NCI-H1092 treated with DMSO at 0.1 percent for 48 hours (cell line): ENCODE results near the gene SOHLH2.

Source experiments
- DNase-seq: peaks from one replicate; lab custom pipeline; 2025; lab: John Stamatoyannopoulos, UW

The SOHLH2 gene

GRCh38 chr13:36188441-36188840 lies 25.9 kb downstream of the SOHLH2 start:
- DNase-seq, result no peak

GRCh38 chr13:36183901-36184300 lies 30.5 kb downstream of the SOHLH2 start:
- no peak for DNase-seq

GRCh38 chr13:36175621-36176020 lies 38.7 kb downstream of the SOHLH2 start:
- no peak for DNase-seq

- no peak for DNase-seq
Measured at GRCh38 chr13:36174923-36175322, 39.4 kb downstream of the SOHLH2 start.

- DNase-seq, result no peak
Measured at GRCh38 chr13:36173571-36174322, 40.6 kb downstream of the SOHLH2 start.

- no peak for DNase-seq
Measured at GRCh38 chr13:36166046-36166445, 48.3 kb downstream of the SOHLH2 start.

- DNase-seq, result peak; percentile 86
Measured at GRCh38 chr13:36163809-36164308, 50.5 kb downstream of the SOHLH2 start.

GRCh38 chr13:36163286-36163685 lies 51.1 kb downstream of the SOHLH2 start:
- peak; percentile 72 for DNase-seq

- no peak for DNase-seq
Measured at GRCh38 chr13:36160297-36160696, 54.1 kb downstream of the SOHLH2 start.

- no peak for DNase-seq
Measured at GRCh38 chr13:36158611-36159010, 55.7 kb downstream of the SOHLH2 start.

- DNase-seq, result no peak
Measured at GRCh38 chr13:36157480-36157879, 56.9 kb downstream of the SOHLH2 start.

- DNase-seq, result no peak
Measured at GRCh38 chr13:36154567-36155291, 59.6 kb downstream of the SOHLH2 start.

GRCh38 chr13:36151591-36151990 lies 62.8 kb downstream of the SOHLH2 start:
- no peak for DNase-seq

- DNase-seq, result no peak
Measured at GRCh38 chr13:36148446-36148845, 65.9 kb downstream of the SOHLH2 start.

- DNase-seq, result no peak
Measured at GRCh38 chr13:36147330-36147729, 67.0 kb downstream of the SOHLH2 start.

GRCh38 chr13:36146511-36147269 lies 67.7 kb downstream of the SOHLH2 start:
- no peak for DNase-seq

GRCh38 chr13:36143738-36144137 lies 70.6 kb downstream of the SOHLH2 start:
- DNase-seq, result no peak

- no peak for DNase-seq
Measured at GRCh38 chr13:36142735-36143134, 71.6 kb downstream of the SOHLH2 start.

GRCh38 chr13:36135876-36136275 lies 78.5 kb downstream of the SOHLH2 start:
- no peak for DNase-seq

GRCh38 chr13:36134632-36135031 lies 79.7 kb downstream of the SOHLH2 start:
- no peak for DNase-seq

GRCh38 chr13:36133950-36134626 lies 80.3 kb downstream of the SOHLH2 start:
- no peak for DNase-seq

- no peak for DNase-seq
Measured at GRCh38 chr13:36132376-36132775, 82.0 kb downstream of the SOHLH2 start.
